ENCODE data around the gene OR8D1. TPM values are rescaled to one million over a fixed set of nuclear protein-coding genes. Genes with fewer than 3 reads are reported as not detected.

The OR8D1 gene
- total RNA-seq, 4 donors from 2014 or later: not detected

DNA sequence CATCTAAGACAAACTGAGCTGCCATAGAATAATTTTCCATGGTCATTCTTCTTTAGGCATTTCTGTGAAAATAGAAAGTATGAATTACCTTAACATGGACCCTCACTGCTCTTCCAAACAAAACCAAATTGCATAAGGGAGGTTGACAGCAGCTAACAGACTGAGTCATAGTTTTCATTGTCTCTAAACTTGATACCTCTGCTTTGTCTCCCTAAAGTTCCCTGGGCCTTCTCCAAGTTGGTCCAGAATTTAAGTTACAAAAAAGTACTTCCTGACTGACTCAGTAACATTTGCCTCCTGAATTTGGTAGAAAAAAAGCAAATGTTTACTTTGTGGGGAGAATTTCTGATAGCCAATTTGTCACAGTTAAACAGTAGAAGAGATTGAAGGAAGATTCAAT lies 3.0 kb downstream of the OR8D1 start:
- TF ChIP-seq POLR2A (IDR thresholded peaks at IDR 0.05) (no peak), EP300 (IDR thresholded peaks at IDR 0.05) (no peak)
- TF ChIP-seq, protein P1, sequence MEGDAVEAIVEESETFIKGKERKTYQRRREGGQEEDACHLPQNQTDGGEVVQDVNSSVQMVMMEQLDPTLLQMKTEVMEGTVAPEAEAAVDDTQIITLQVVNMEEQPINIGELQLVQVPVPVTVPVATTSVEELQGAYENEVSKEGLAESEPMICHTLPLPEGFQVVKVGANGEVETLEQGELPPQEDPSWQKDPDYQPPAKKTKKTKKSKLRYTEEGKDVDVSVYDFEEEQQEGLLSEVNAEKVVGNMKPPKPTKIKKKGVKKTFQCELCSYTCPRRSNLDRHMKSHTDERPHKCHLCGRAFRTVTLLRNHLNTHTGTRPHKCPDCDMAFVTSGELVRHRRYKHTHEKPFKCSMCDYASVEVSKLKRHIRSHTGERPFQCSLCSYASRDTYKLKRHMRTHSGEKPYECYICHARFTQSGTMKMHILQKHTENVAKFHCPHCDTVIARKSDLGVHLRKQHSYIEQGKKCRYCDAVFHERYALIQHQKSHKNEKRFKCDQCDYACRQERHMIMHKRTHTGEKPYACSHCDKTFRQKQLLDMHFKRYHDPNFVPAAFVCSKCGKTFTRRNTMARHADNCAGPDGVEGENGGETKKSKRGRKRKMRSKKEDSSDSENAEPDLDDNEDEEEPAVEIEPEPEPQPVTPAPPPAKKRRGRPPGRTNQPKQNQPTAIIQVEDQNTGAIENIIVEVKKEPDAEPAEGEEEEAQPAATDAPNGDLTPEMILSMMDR (IDR thresholded peaks at IDR 0.05): no peak
- DNase-seq (ENCODE audit: low spot score in 2 of 2): no peak
- no peaks in the 10 kb centered on the region for H3K36me3 ChIP-seq
- no peak overlapping the region for H3K4me3 ChIP-seq
- H3K27me3 ChIP-seq: no peaks in the 10 kb centered on the region
- H3K9me3 ChIP-seq: no peaks in the 10 kb centered on the region
- H3K27ac ChIP-seq: no peak overlapping the region
- no peaks in the 10 kb centered on the region for H3K4me1 ChIP-seq

DNA sequence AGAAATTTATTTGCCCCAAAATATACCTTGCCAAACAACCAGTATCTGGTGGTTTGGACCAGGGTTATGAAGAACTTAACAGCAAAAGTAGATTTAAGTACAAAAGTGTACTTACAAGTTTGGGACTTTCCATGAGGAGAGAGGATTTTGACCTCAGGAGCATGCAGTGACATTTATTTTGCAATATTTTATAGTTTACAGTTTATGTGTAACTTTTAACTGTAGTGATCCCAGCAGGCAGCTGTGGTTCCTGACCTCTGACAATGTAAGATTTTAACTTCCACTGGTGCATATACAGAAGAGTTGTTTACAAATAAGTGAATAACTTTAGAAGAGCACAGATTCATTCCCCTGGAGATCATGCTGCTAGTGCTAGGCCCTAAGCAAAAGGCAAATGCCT lies 6.7 kb downstream of the OR8D1 start:
- DNase-seq (ENCODE audit: low spot score in 2 of 2): no peak
- H3K36me3 ChIP-seq: no peaks in the 10 kb centered on the region
- H3K4me1 ChIP-seq: no peaks in the 10 kb centered on the region
- TF ChIP-seq, protein P1 (IDR thresholded peaks at IDR 0.05): no peak
- TF ChIP-seq POLR2A (IDR thresholded peaks at IDR 0.05) (no peak), EP300 (IDR thresholded peaks at IDR 0.05) (no peak)
- H3K27ac ChIP-seq: no peak overlapping the region
- H3K27me3 ChIP-seq: no peaks in the 10 kb centered on the region
- no peaks in the 10 kb centered on the region for H3K9me3 ChIP-seq
- H3K4me3 ChIP-seq: no peak overlapping the region

DNA sequence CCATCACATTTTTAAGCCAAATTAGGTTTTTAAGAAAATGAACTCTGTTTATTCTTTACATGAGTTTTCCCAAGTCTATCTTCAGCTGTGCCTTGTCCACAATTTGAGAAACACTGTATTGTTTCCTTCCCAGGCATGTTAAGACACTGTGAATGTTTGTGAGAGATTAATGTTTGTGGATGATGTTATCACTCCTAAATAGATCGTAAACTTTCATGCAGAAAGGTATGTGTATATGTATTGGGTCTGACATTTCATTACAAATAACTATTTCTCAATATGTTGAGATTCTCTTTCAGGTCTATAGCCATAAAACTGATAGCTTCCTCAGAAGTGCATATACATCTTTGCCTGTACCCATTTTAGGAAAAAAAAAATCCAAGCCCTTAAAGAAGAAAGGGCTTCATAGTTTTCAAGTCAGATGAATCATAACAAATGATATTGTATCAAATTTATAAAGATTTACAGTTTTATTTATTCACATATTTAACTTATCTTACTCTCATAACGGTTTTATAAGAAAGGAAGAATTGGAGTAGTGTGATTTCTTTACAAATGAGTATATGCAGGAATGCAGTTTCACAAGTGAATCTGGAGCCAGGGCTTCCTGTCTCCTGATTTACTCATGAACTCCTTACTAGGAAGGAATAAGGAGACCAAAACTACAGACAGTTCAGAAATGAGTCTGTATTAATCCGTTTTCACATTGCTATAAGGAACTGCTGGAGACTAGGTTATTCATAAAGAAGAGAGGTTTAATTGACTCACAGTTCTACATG lies 11.2 kb downstream of the OR8D1 start:
- no peak for DNase-seq (ENCODE audit: low spot score in 2 of 2)
- Histone ChIP-seq H3K27ac (no peak overlapping the region), H3K27me3 (no peaks in the 10 kb centered on the region), H3K9me3 (no peaks in the 10 kb centered on the region), H3K4me3 (no peak overlapping the region), H3K4me1 (no peaks in the 10 kb centered on the region), H3K36me3 (no peaks in the 10 kb centered on the region)
- TF ChIP-seq POLR2A (IDR thresholded peaks at IDR 0.05) (no peak), EP300 (IDR thresholded peaks at IDR 0.05) (no peak)
- TF ChIP-seq, protein P1 (IDR thresholded peaks at IDR 0.05): no peak
- 48 to 54% methylated on average over 3 of the region's 3 CpGs for WGBS, 2 donors

- Histone ChIP-seq H3K36me3 (no peaks in the 10 kb centered on the region), H3K9me3 (no peaks in the 10 kb centered on the region), H3K27ac (no peak overlapping the region), H3K4me3 (no peak overlapping the region), H3K27me3 (no peaks in the 10 kb centered on the region), H3K4me1 (no peaks in the 10 kb centered on the region)
- TF ChIP-seq, protein P1 (IDR thresholded peaks at IDR 0.05): no peak
- no peak for TF ChIP-seq POLR2A (IDR thresholded peaks at IDR 0.05)
- no peak for DNase-seq (ENCODE audit: low spot score in 2 of 2)
- 60 to 65% methylated on average over 3 of the region's 3 CpGs for WGBS, 2 donors
These were observed 12.2 kb downstream of the OR8D1 start for GRCh38 chr11:124301548-124301947.

DNA sequence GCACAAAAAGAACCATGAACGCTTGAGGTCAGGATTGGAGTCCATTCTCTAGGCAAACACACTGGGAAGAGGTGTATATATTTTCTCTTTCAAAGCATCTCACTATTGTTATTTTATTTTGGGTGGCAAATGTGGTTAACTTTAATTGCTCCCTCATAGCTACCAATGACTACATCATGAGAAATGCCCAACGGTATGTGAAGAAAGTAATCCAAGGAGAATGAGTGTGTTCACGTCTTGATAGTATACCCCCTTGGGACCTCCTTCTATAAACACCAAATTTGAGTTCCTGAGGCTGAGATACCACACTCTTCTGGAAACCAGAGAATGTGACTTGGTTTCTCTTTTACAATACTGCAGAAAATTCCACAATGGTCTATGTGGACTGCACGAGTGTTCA lies 15.8 kb downstream of the OR8D1 start:
- no peaks in the 10 kb centered on the region for H3K9me3 ChIP-seq
- no peaks in the 10 kb centered on the region for H3K36me3 ChIP-seq
- H3K4me1 ChIP-seq: no peaks in the 10 kb centered on the region
- H3K4me3 ChIP-seq: no peak overlapping the region
- no peaks in the 10 kb centered on the region for H3K27me3 ChIP-seq
- H3K27ac ChIP-seq: no peak overlapping the region
- no peak for DNase-seq (ENCODE audit: low spot score in 2 of 2)
- WGBS, 2 donors: 78 to 82% methylated on average over 4 of the region's 4 CpGs
- no peak for TF ChIP-seq POLR2A (IDR thresholded peaks at IDR 0.05)
- TF ChIP-seq, protein P1 (IDR thresholded peaks at IDR 0.05): no peak
- no peak for TF ChIP-seq EP300 (IDR thresholded peaks at IDR 0.05)

Data from tibial nerve (tissue), 4 donors.